K562 (cell line): ENCODE results near the gene TP73. TPM values are rescaled to one million over a fixed set of nuclear protein-coding genes. Genes with fewer than 3 reads are reported as not detected.
A peak's percentile ranks its signal among the peaks of the same experiment; 100 is the strongest.

Experiments
- CBFA2T2 ChIP-seq: fragments of 450-650 bp; conservative IDR thresholded peaks from 2 replicates; pipeline ENCODE4 v1.6.1; 2017; ENCODE audit warnings: mild to moderate bottlenecking
- CBFA2T3 ChIP-seq: fragments of 450-650 bp; IDR thresholded peaks from 2 replicates; pipeline ENCODE4 v1.6.1; 2017
- DDX20 ChIP-seq: fragments of 450-650 bp; IDR thresholded peaks from 2 replicates; pipeline ENCODE4 v1.6.1; 2016; ENCODE audit warnings: missing genetic modification characterization, low read depth, mild to moderate bottlenecking, missing compliant biosample characterization, moderate library complexity
- DEAF1 ChIP-seq: fragments of 450-650 bp; formaldehyde crosslinking; IDR thresholded peaks from 2 replicates; pipeline ENCODE4 v1.4.0; 2020; ENCODE audit warnings: mild to moderate bottlenecking, moderate library complexity
- FOXK2 ChIP-seq, 2 experiments: fragments of 450-650 bp; IDR thresholded peaks in 1 of 2; conservative IDR thresholded peaks in 1 of 2; 2 replicates each; pipeline ENCODE4 v1.6.1; 2016; ENCODE audit warnings: low read depth in 2 of 2, mild to moderate bottlenecking in 1 of 2
- GTF2E2 ChIP-seq: fragments of 200-800 bp; sonication (Bioruptor generic); IDR thresholded peaks from 2 replicates; pipeline ENCODE4 v1.6.1; 2016; ENCODE audit warnings: missing genetic modification characterization, missing compliant biosample characterization
- KLF1 ChIP-seq: fragments of 450-650 bp; IDR thresholded peaks from 2 replicates; pipeline ENCODE4 v1.6.1; 2016; ENCODE audit warnings: missing genetic modification characterization, missing compliant biosample characterization
- MITF ChIP-seq: IDR thresholded peaks from 2 replicates; pipeline ENCODE4 v1.6.1; 2014; ENCODE audit warnings: antibody characterized with exemption
- NFIX ChIP-seq: fragments of 250-450 bp; sonication (Bioruptor Pico); IDR thresholded peaks from 2 replicates; pipeline ENCODE4 v1.4.0; 2020; ENCODE audit warnings: low read depth, mild to moderate bottlenecking, moderate library complexity
- PRDM10 ChIP-seq: fragments of 450-650 bp; IDR thresholded peaks from 2 replicates; pipeline ENCODE4 v1.6.1; 2018; ENCODE audit not compliant: partially characterized antibody
- SAFB ChIP-seq: fragments of 200-400 bp; formaldehyde crosslinking; IDR thresholded peaks from 2 replicates; pipeline ENCODE4 v1.6.1; 2017; ENCODE audit warnings: low read depth, low read length, borderline replicate concordance
- SRF ChIP-seq, 2 experiments: fragments of 250-450, 450-650 bp in 1 of 2; sonication (Bioruptor Pico) in 1 of 2; sonication (generic) in 1 of 2; formaldehyde crosslinking; IDR thresholded peaks; 2 replicates each; pipeline versions ENCODE4 v1.5.0 to v1.5.1; 2020 to 2022; ENCODE audit warnings: mild to moderate bottlenecking in 1 of 2, missing genetic modification reagents in 1 of 2
- TCF3 ChIP-seq: sonication (generic); formaldehyde crosslinking; IDR thresholded peaks from 2 replicates; pipeline ENCODE4 v1.4.0; 2020; ENCODE audit warnings: mild to moderate bottlenecking, missing genetic modification reagents
- TFAP4 ChIP-seq: sonication (generic); formaldehyde crosslinking; IDR thresholded peaks from 2 replicates; pipeline ENCODE4 v1.8.0; 2022; ENCODE audit warnings: missing genetic modification reagents, mild to moderate bottlenecking, moderate library complexity, borderline replicate concordance
- ZFX ChIP-seq: sonication (generic); formaldehyde crosslinking; IDR thresholded peaks from 2 replicates; pipeline ENCODE4 v1.8.0; 2022; ENCODE audit warnings: mild to moderate bottlenecking, missing genetic modification reagents, moderate library complexity
- ZNF253 ChIP-seq: fragments of 250-450 bp; sonication (Bioruptor Pico); conservative IDR thresholded peaks from 2 replicates; pipeline ENCODE4 v1.6.1; 2021; ENCODE audit warnings: mild to moderate bottlenecking
- ZNF561 ChIP-seq: fragments of 450-650 bp; formaldehyde crosslinking; conservative IDR thresholded peaks from 2 replicates; pipeline ENCODE4 v1.4.0; 2020; ENCODE audit warnings: mild to moderate bottlenecking, moderate library complexity
- ZNF655 ChIP-seq: fragments of 250-450 bp; sonication (Bioruptor Pico); IDR thresholded peaks from 2 replicates; pipeline ENCODE4 v1.5.0; 2021
- ZNF717 ChIP-seq: fragments of 250-450 bp; sonication (Bioruptor Pico); IDR thresholded peaks from 2 replicates; pipeline ENCODE4 v1.5.0; 2021
- ZNF77 ChIP-seq: fragments of 250-450 bp; sonication (Bioruptor Pico); IDR thresholded peaks from 2 replicates; pipeline ENCODE4 v1.5.0; 2020
- polyA plus RNA-seq, 8 experiments: library from polyadenylated mRNA; depleted of rRNA in 4 of 8; stranded (reverse) in 5 of 8; unstranded in 3 of 8; fragments of >200 nt; fragmentation: Nextera tagmentation in 2 of 8; fragmentation: Illumina TruSeq in 1 of 8; extraction: Ambion mirVana in 2 of 8; extraction: Trizol in 1 of 8; gene quantifications; 2 replicates each; pipeline versions ENCODE4 v1.2.1 to v1.2.3, GENCODE V29; 2011 to 2014; ENCODE audit warnings: inconsistent platforms in 1 of 8, missing spikeins in 1 of 8
- total RNA-seq, 7 experiments: library from RNA; depleted of rRNA in 6 of 7; stranded (reverse); fragments of >200 nt in 6 of 7; fragmentation: Illumina TruSeq in 2 of 7; extraction: Trizol in 2 of 7; gene quantifications; 2 replicates each; pipeline versions ENCODE4 v1.2.1 to v1.2.3, GENCODE V29; 2011 to 2021; ENCODE audit warnings: low replicate concordance in 1 of 7

Gene TP73
- total and polyA plus RNA-seq, 9 of the 15 experiments (the other 6 are each of a cell fraction or from before 2014, with no cell fraction given), result 0.07 to 1.6 (median 0.40) TPM; not detected in 2

GRCh38 chr1:3653286-3653618 is 936 bp downstream of the TP73 start (continued):
- TF ChIP-seq PRDM10 (no peak), ZNF561 (CRISPR knock-in tag) (no peak), ZNF77 (CRISPR knock-in tag) (no peak), TCF3 (CRISPR knock-in tag) (peak; percentile 50), FOXK2 (conservative IDR thresholded peaks at IDR 0.05 in 1 of 2, IDR thresholded peaks at IDR 0.05 in 1 of 2; ENCODE audit: low read depth in 2 of 2) (0 out of 4 replicates have a peak, but pooled peaks of 1 of the 2 experiments have one; percentile 42), CBFA2T3 (peak; percentile 72), SAFB (no peak), ZNF717 (CRISPR knock-in tag) (no peak), GTF2E2 (tag) (no peak), DEAF1 (CRISPR knock-in tag) (no peak), KLF1 (tag) (no peak), TFAP4 (CRISPR knock-in tag) (0 out of 2 replicates have a peak, but pooled peaks have one; percentile 0), ZNF655 (CRISPR knock-in tag) (no peak), CBFA2T2 (peak; percentile 41; the same call in 1 of the 2 replicates), MITF (no peak), ZNF253 (CRISPR knock-in tag) (no peak), DDX20 (no peak), NFIX (CRISPR knock-in tag) (no peak), SRF (CRISPR knock-in tag; IDR thresholded peaks at IDR 0.05) (no peak), ZFX (CRISPR knock-in tag) (peak; percentile 3; the same call in 1 of the 2 replicates)
